ENCODE data around the gene TMEM164. TPM values are rescaled to one million over a fixed set of nuclear protein-coding genes. Genes with fewer than 3 reads are reported as not detected.

Gene TMEM164
- polyA plus RNA-seq, 1 donor: 44.6 TPM

GRCh38 chrX:110036162-110037033 lies 33.5 kb downstream of the TMEM164 start:
- no peak overlapping the region for H3K4me3 ChIP-seq (ENCODE audit: low read length)
- H3K9me3 ChIP-seq (ENCODE audit: control insufficient read depth, low read depth, low read length): peaks cover 7% of the 10 kb centered on the region
- no peak for DNase-seq
- no CpG with 5 or more reads among the region's 3 CpGs for WGBS (ENCODE audit: insufficient coverage, low lambda C conversion rate)
- peaks cover 8% of the 10 kb centered on the region for H3K4me1 ChIP-seq (ENCODE audit: control insufficient read depth, insufficient read depth, low read length)
- no peaks in the 10 kb centered on the region for H3K27me3 ChIP-seq (ENCODE audit: control insufficient read depth, insufficient read depth, low read length)
- H3K36me3 ChIP-seq (ENCODE audit: control insufficient read depth, insufficient read depth, low read length): peaks cover 3% of the 10 kb centered on the region
- peak overlapping the region; percentile 59 for H3K27ac ChIP-seq (ENCODE audit: low read length)

- no CpG with 5 or more reads among the region's 2 CpGs for WGBS (ENCODE audit: insufficient coverage, low lambda C conversion rate)
- Histone ChIP-seq H3K27ac (ENCODE audit: low read length) (peak overlapping the region; percentile 59), H3K9me3 (ENCODE audit: control insufficient read depth, low read depth, low read length) (peaks cover 7% of the 10 kb centered on the region), H3K36me3 (ENCODE audit: control insufficient read depth, insufficient read depth, low read length) (peaks cover 3% of the 10 kb centered on the region), H3K4me1 (ENCODE audit: control insufficient read depth, insufficient read depth, low read length) (peaks cover 8% of the 10 kb centered on the region), H3K27me3 (ENCODE audit: control insufficient read depth, insufficient read depth, low read length) (no peaks in the 10 kb centered on the region), H3K4me3 (ENCODE audit: low read length) (no peak overlapping the region)
- no peak for DNase-seq
These were observed 34.3 kb downstream of the TMEM164 start for GRCh38 chrX:110037178-110037577.

DNA sequence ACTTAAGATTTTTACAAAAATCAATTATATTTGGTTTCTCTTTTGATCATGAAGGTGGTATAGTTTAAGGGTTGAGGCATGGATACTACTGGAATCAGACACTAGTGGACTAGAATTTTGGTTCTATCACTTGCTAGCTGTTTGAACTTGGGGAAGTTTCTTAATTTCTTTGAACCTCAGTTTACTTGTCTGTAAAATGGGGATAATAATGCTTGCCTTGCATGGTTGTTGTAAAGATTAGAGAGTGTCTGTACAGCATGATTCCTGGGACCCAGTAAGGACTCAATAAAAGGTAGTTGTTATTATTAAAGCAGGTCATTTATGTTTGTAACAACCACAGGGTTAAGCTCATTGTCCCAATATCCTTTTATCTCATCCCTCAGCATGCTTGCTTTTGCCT lies 36.0 kb downstream of the TMEM164 start:
- H3K9me3 ChIP-seq (ENCODE audit: control insufficient read depth, low read depth, low read length): peaks cover 7% of the 10 kb centered on the region
- no peak overlapping the region for H3K27ac ChIP-seq (ENCODE audit: low read length)
- H3K36me3 ChIP-seq (ENCODE audit: control insufficient read depth, insufficient read depth, low read length): peaks cover 3% of the 10 kb centered on the region
- no peaks in the 10 kb centered on the region for H3K27me3 ChIP-seq (ENCODE audit: control insufficient read depth, insufficient read depth, low read length)
- H3K4me3 ChIP-seq (ENCODE audit: low read length): no peak overlapping the region
- DNase-seq: no peak
- H3K4me1 ChIP-seq (ENCODE audit: control insufficient read depth, insufficient read depth, low read length): peaks cover 8% of the 10 kb centered on the region

GRCh38 chrX:110041980-110042379 lies 39.1 kb downstream of the TMEM164 start:
- no peak overlapping the region for H3K4me3 ChIP-seq (ENCODE audit: low read length)
- H3K36me3 ChIP-seq (ENCODE audit: control insufficient read depth, insufficient read depth, low read length): peaks cover 3% of the 10 kb centered on the region
- peaks cover 7% of the 10 kb centered on the region for H3K9me3 ChIP-seq (ENCODE audit: control insufficient read depth, low read depth, low read length)
- no peak for DNase-seq
- no peak overlapping the region for H3K27ac ChIP-seq (ENCODE audit: low read length)
- H3K4me1 ChIP-seq (ENCODE audit: control insufficient read depth, insufficient read depth, low read length): peaks cover 6% of the 10 kb centered on the region
- WGBS (ENCODE audit: insufficient coverage, low lambda C conversion rate): no CpG with 5 or more reads among the region's 2 CpGs
- no peaks in the 10 kb centered on the region for H3K27me3 ChIP-seq (ENCODE audit: control insufficient read depth, insufficient read depth, low read length)

GRCh38 chrX:110042496-110042895 lies 39.6 kb downstream of the TMEM164 start:
- Histone ChIP-seq H3K27me3 (ENCODE audit: control insufficient read depth, insufficient read depth, low read length) (no peaks in the 10 kb centered on the region), H3K27ac (ENCODE audit: low read length) (no peak overlapping the region), H3K9me3 (ENCODE audit: control insufficient read depth, low read depth, low read length) (peaks cover 7% of the 10 kb centered on the region), H3K36me3 (ENCODE audit: control insufficient read depth, insufficient read depth, low read length) (peaks cover 3% of the 10 kb centered on the region), H3K4me3 (ENCODE audit: low read length) (no peak overlapping the region), H3K4me1 (ENCODE audit: control insufficient read depth, insufficient read depth, low read length) (peaks cover under 1% of the 10 kb centered on the region)
- DNase-seq: no peak

GRCh38 chrX:110043506-110043905 lies 40.6 kb downstream of the TMEM164 start:
- WGBS (ENCODE audit: insufficient coverage, low lambda C conversion rate): no CpG with 5 or more reads among the region's 2 CpGs
- no peaks in the 10 kb centered on the region for H3K27me3 ChIP-seq (ENCODE audit: control insufficient read depth, insufficient read depth, low read length)
- peaks cover 3% of the 10 kb centered on the region for H3K36me3 ChIP-seq (ENCODE audit: control insufficient read depth, insufficient read depth, low read length)
- no peaks in the 10 kb centered on the region for H3K4me1 ChIP-seq (ENCODE audit: control insufficient read depth, insufficient read depth, low read length)
- no peak overlapping the region for H3K27ac ChIP-seq (ENCODE audit: low read length)
- H3K9me3 ChIP-seq (ENCODE audit: control insufficient read depth, low read depth, low read length): peaks cover under 1% of the 10 kb centered on the region
- no peak overlapping the region for H3K4me3 ChIP-seq (ENCODE audit: low read length)
- no peak for DNase-seq

DNA sequence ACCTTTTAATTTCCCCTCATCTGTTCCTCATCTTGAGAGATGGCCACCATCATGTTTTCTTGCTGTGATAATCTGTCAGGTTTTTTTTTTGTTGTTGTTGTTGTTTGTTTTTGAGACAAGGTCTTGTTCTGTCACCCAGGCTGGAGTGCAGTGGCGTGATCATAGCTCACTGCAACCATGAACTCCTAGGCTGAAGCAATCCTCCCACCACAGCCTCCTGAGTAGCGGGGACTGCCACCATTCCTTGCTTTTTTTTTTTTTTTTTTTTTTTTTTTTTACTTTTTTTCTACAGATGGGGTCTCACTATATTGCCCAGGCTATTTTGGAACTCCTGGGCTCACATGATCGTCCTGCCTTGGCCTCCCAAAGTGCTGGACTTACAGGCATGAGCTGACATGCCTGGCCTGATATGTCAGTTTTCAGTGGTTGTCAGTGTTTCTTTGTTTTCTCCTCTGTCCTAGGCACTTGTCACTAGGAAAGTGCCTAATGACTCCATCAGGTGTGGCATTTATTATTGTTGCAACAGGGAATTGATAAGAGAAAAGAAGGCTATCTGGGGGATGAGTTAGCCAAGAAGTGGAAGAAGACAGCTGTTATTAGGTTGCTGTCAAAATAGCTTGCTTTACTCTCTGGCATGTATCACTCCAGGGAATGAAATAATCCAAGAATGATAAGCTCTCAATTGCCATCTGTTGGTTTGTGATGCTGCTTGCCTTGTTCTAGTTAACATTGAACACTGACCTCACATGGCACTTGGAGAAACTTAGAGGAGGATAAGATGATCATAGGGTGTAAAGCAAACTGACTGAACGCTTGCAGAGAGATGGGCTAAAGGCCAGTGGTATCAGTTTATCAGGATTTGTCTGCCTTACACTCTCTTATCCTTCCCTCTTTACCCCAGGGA lies 41.7 kb downstream of the TMEM164 start:
- no peaks in the 10 kb centered on the region for H3K9me3 ChIP-seq (ENCODE audit: control insufficient read depth, low read depth, low read length)
- no CpG with 5 or more reads among the region's 4 CpGs for WGBS (ENCODE audit: insufficient coverage, low lambda C conversion rate)
- no peak overlapping the region for H3K27ac ChIP-seq (ENCODE audit: low read length)

DNA sequence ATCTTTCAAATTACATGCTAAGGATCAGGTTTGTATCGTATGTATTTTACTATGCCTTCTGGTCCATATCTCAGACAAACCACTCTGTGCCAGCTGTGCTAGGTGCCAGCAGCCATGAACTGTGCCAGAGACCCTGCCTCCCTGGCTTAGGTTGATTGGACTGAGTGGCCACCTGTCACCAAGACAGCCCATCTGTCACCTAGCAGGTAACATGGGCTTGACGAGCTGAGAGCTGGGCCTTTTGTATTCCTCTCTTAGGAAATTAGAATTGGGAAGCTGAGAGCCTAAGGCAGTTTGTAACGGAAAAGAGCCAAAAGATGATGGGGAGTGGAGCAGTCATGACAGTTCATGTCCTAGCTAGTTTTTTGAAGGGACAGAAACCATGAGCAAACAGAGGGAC lies 42.5 kb downstream of the TMEM164 start:
- no peaks in the 10 kb centered on the region for H3K36me3 ChIP-seq (ENCODE audit: control insufficient read depth, insufficient read depth, low read length)
- no peaks in the 10 kb centered on the region for H3K9me3 ChIP-seq (ENCODE audit: control insufficient read depth, low read depth, low read length)
- no peak overlapping the region for H3K27ac ChIP-seq (ENCODE audit: low read length)
- WGBS (ENCODE audit: insufficient coverage, low lambda C conversion rate): no CpG with 5 or more reads among the region's 3 CpGs
- no peak overlapping the region for H3K4me3 ChIP-seq (ENCODE audit: low read length)
- no peak for DNase-seq
- H3K27me3 ChIP-seq (ENCODE audit: control insufficient read depth, insufficient read depth, low read length): no peaks in the 10 kb centered on the region
- no peaks in the 10 kb centered on the region for H3K4me1 ChIP-seq (ENCODE audit: control insufficient read depth, insufficient read depth, low read length)

More for the DNA sequence above, 41.7 kb downstream of the TMEM164 start:
- no peak overlapping the region for H3K4me3 ChIP-seq (ENCODE audit: low read length)
- no peaks in the 10 kb centered on the region for H3K27me3 ChIP-seq (ENCODE audit: control insufficient read depth, insufficient read depth, low read length)
- H3K4me1 ChIP-seq (ENCODE audit: control insufficient read depth, insufficient read depth, low read length): no peaks in the 10 kb centered on the region
- peak in 1 of 2 donors; percentile 19 for DNase-seq
- H3K36me3 ChIP-seq (ENCODE audit: control insufficient read depth, insufficient read depth, low read length): no peaks in the 10 kb centered on the region

GRCh38 chrX:110046001-110046400 lies 43.1 kb downstream of the TMEM164 start:
- WGBS (ENCODE audit: insufficient coverage, low lambda C conversion rate): no CpG with 5 or more reads among the region's 4 CpGs

GRCh38 chrX:110046971-110047370 lies 44.1 kb downstream of the TMEM164 start:
- H3K4me3 ChIP-seq (ENCODE audit: low read length): no peak overlapping the region
- no peaks in the 10 kb centered on the region for H3K9me3 ChIP-seq (ENCODE audit: control insufficient read depth, low read depth, low read length)
- H3K4me1 ChIP-seq (ENCODE audit: control insufficient read depth, insufficient read depth, low read length): no peaks in the 10 kb centered on the region
- WGBS (ENCODE audit: insufficient coverage, low lambda C conversion rate): no CpG with 5 or more reads among the region's 1 CpG
- H3K27ac ChIP-seq (ENCODE audit: low read length): no peak overlapping the region
- H3K36me3 ChIP-seq (ENCODE audit: control insufficient read depth, insufficient read depth, low read length): no peaks in the 10 kb centered on the region
- no peaks in the 10 kb centered on the region for H3K27me3 ChIP-seq (ENCODE audit: control insufficient read depth, insufficient read depth, low read length)
- DNase-seq: no peak

More at GRCh38 chrX:110046001-110046400, 43.1 kb downstream of the TMEM164 start:
- no peak for DNase-seq
- Histone ChIP-seq H3K36me3 (ENCODE audit: control insufficient read depth, insufficient read depth, low read length) (no peaks in the 10 kb centered on the region), H3K27me3 (ENCODE audit: control insufficient read depth, insufficient read depth, low read length) (no peaks in the 10 kb centered on the region), H3K27ac (ENCODE audit: low read length) (no peak overlapping the region), H3K4me1 (ENCODE audit: control insufficient read depth, insufficient read depth, low read length) (no peaks in the 10 kb centered on the region), H3K9me3 (ENCODE audit: control insufficient read depth, low read depth, low read length) (no peaks in the 10 kb centered on the region), H3K4me3 (ENCODE audit: low read length) (no peak overlapping the region)
